CD14-positive monocyte (primary cell): ENCODE results near the gene ELMO1. TPM values are rescaled to one million over a fixed set of nuclear protein-coding genes. Genes with fewer than 3 reads are reported as not detected.
A peak's percentile ranks its signal among the peaks of the same experiment; 100 is the strongest.

Experiments
- DNase-seq, 3 donors: peaks; one replicate each; pipeline ENCODE4 v3.0.0-alpha.2; 2011 to 2022
- H2AFZ ChIP-seq: 2 replicates; pipeline ENCODE4 v1.6.0; 2012; ENCODE audit warnings: mild to moderate bottlenecking, low read depth, low read length, inconsistent platforms; ENCODE audit not compliant: insufficient read depth, poor library complexity, severe bottlenecking
- H3K27ac ChIP-seq, 2 donors: 1 replicate in 1 of 2; 2 replicates in 1 of 2; pipeline ENCODE4 v1.5.1; 2012 to 2013; ENCODE audit warnings: low read length in 2 of 2, control low read depth in 1 of 2, inconsistent platforms in 1 of 2, low read depth in 1 of 2, mild to moderate bottlenecking in 1 of 2
- H3K27me3 ChIP-seq, 2 donors: one replicate each; pipeline versions ENCODE4 v1.6.0 to v1.6.1; 2011 to 2013; ENCODE audit warnings: low read length in 2 of 2; ENCODE audit not compliant: control insufficient read depth in 2 of 2, insufficient read depth in 2 of 2
- H3K36me3 ChIP-seq, 2 donors: replicated peaks in 1 of 2; 1 replicate in 1 of 2; 2 replicates in 1 of 2; pipeline versions ENCODE4 v1.5.1 to v1.6.1; 2012 to 2013; ENCODE audit warnings: low read length in 2 of 2, control low read depth in 1 of 2, inconsistent platforms in 1 of 2, mild to moderate bottlenecking in 1 of 2; ENCODE audit not compliant: insufficient read depth in 2 of 2, control insufficient read depth in 1 of 2
- H3K4me1 ChIP-seq, 2 donors: 1 replicate in 1 of 2; 2 replicates in 1 of 2; pipeline versions ENCODE4 v1.5.1 to v1.6.1; 2012 to 2013; ENCODE audit warnings: low read length in 2 of 2, control low read depth in 1 of 2, inconsistent platforms in 1 of 2, mild to moderate bottlenecking in 1 of 2, moderate library complexity in 1 of 2; ENCODE audit not compliant: insufficient read depth in 2 of 2, control insufficient read depth in 1 of 2
- H3K4me2 ChIP-seq: replicated peaks from 2 replicates; pipeline ENCODE3; 2012; ENCODE audit warnings: low read length, moderate library complexity, mild to moderate bottlenecking; ENCODE audit not compliant: poor library complexity, severe bottlenecking; ENCODE audit errors: extremely low read depth
- H3K4me3 ChIP-seq, 3 experiments: fragments of 200-600 bp in 1 of 3; sonication (generic) in 1 of 3; replicated peaks in 1 of 3; 1 replicate in 2 of 3; 2 replicates in 1 of 3; pipeline ENCODE4 v1.5.1; 2011 to 2013; ENCODE audit warnings: low read length in 3 of 3, mild to moderate bottlenecking in 3 of 3, control low read depth in 2 of 3, low read depth in 2 of 3, inconsistent platforms in 1 of 3, moderate library complexity in 1 of 3
- H3K79me2 ChIP-seq: 2 replicates; pipeline ENCODE4 v1.6.0; 2012; ENCODE audit warnings: mild to moderate bottlenecking, control low read depth, inconsistent platforms, low read length, moderate library complexity; ENCODE audit not compliant: insufficient read depth
- H3K9ac ChIP-seq: 2 replicates; pipeline ENCODE4 v1.6.0; 2017; ENCODE audit warnings: low read length, mild to moderate bottlenecking; ENCODE audit not compliant: insufficient read depth, poor library complexity, severe bottlenecking
- H3K9me3 ChIP-seq, 2 donors: replicated peaks in 1 of 2; 1 replicate in 1 of 2; 2 replicates in 1 of 2; pipeline versions ENCODE4 v1.5.1 to v1.6.1; 2012 to 2013; ENCODE audit warnings: low read length in 2 of 2, control low read depth in 1 of 2; ENCODE audit not compliant: control insufficient read depth in 1 of 2, insufficient read depth in 1 of 2
- H4K20me1 ChIP-seq: 2 replicates; pipeline ENCODE4 v1.6.0; 2012; ENCODE audit warnings: mild to moderate bottlenecking, low read length, control low read depth, moderate library complexity; ENCODE audit not compliant: insufficient read depth
- H3K27ac Mint-ChIP-seq, 7 donors: one replicate each; pipeline ENCODE4 v1.8.0; 2020; ENCODE audit warnings: mild to moderate bottlenecking in 7 of 7, mixed read lengths in 7 of 7, moderate library complexity in 6 of 7, inconsistent platforms in 2 of 7
- H3K27me3 Mint-ChIP-seq, 3 donors: one replicate each; pipeline ENCODE4 v1.8.0; 2021 to 2022; ENCODE audit warnings: low read depth in 3 of 3, mild to moderate bottlenecking in 3 of 3, mixed read lengths in 3 of 3, moderate library complexity in 3 of 3, inconsistent platforms in 1 of 3
- H3K36me3 Mint-ChIP-seq, 2 donors: one replicate each; pipeline ENCODE4 v1.8.0; 2020; ENCODE audit warnings: mixed read lengths in 2 of 2, inconsistent platforms in 1 of 2, mild to moderate bottlenecking in 1 of 2
- H3K4me1 Mint-ChIP-seq: one replicate; pipeline ENCODE4 v1.8.0; 2020; ENCODE audit warnings: mild to moderate bottlenecking, mixed read lengths
- H3K4me3 Mint-ChIP-seq, 2 donors: one replicate each; pipeline ENCODE4 v1.8.0; 2020; ENCODE audit warnings: mild to moderate bottlenecking in 2 of 2, mixed read lengths in 2 of 2, moderate library complexity in 1 of 2
- H3K9me3 Mint-ChIP-seq, 7 donors: one replicate each; pipeline ENCODE4 v1.8.0; 2020 to 2022; ENCODE audit warnings: mixed read lengths in 7 of 7, mild to moderate bottlenecking in 6 of 7, moderate library complexity in 6 of 7, inconsistent platforms in 2 of 7
- WGBS: methylation state at CpG from one replicate; pipeline ENCODE4 v1.1.5; 2013; ENCODE audit warnings: missing lambda C conversion rate; ENCODE audit not compliant: insufficient coverage; 5-methylcytosine and 5-hydroxymethylcytosine counted together
- intact Hi-C, 2 donors: fragments of 100-400 bp; cut with micrococcal nuclease; formaldehyde crosslinking; loops; one replicate each; pipeline versions ENCODE4 v1.15.0 to v1.15.1; 2023
- polyA plus RNA-seq, 3 donors: library from polyadenylated mRNA; depleted of rRNA in 1 of 3; unstranded in 2 of 3; stranded (reverse) in 1 of 3; fragments of 300-500 nt in 2 of 3; fragments of >200 nt in 1 of 3; fragmentation: Illumina TruSeq in 2 of 3; gene quantifications; 1 replicate in 2 of 3; 2 replicates in 1 of 3; pipeline ENCODE4 v1.2.3, GENCODE V29; 2012 to 2021
- TF ChIP-seq, protein P1 (sequence below): fragments of 200-600 bp; IDR thresholded peaks from one replicate; pipeline ENCODE4 v1.8.0; 2022; ENCODE audit warnings: antibody characterized with exemption, mild to moderate bottlenecking

The ELMO1 gene
- polyA plus RNA-seq, 3 donors, result 46.6 to 50.2 (median 46.7) TPM

DNA sequence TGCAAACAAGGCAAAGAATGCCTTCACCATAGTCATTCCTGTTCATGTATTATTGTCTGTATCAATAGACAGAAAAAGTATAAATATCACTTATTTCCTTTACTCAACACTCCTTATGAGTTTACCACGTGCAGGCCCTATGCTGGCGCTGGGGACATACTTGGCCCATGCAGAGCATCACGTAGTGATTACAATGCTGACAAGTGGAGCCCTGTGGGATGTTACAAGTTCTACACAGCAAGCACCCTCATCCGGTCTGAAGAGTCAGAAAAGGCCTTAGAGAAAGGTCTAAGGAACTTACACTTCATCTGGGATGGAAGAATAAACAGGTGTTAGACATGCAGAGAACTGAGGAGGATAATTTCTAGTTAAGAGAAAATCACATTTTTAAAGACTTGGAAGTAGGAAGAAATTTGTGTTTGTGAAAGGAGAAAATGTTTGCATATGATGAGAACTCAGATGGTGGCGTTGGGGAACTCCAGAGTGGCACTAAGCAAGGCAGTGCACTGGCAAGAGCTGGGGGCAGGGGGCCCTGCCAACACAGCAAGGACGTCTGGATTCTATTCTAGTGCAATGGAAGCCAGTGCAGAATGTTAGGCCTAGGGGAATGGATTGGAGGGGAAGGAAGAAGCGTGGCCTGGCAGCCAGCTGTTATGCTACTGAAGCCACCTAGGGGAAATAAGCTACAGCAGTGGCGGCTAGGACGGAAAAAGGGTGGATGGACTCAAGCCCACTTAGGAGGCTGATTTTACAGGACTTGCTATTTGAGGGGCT, 116.2 kb downstream of the ELMO1 start:
- H3K4me1 ChIP-seq, result peaks cover 31 to 34% of the 10 kb centered on the region in 2 donors
- no peak overlapping the region for H3K4me3 Mint-ChIP-seq
- H3K4me3 ChIP-seq, result no peak overlapping the region
- H3K27me3 ChIP-seq, result no peaks in the 10 kb centered on the region
- peak overlapping the region in 1 of 2 donors; percentile 14 for H3K27ac ChIP-seq
- H3K36me3 Mint-ChIP-seq, result peaks cover 17 to 33% of the 10 kb centered on the region in 2 donors
- no peak overlapping the region for H2AFZ ChIP-seq
- peaks cover 0 to 2% (median 1%) of the 10 kb centered on the region in 3 donors for H3K27me3 Mint-ChIP-seq
- H3K4me1 Mint-ChIP-seq, result peaks cover 46% of the 10 kb centered on the region
- H3K27ac Mint-ChIP-seq, result peak overlapping the region in 5 of 7 donors; percentile 15 to 79 (median 22)
- H3K4me2 ChIP-seq, result no peak overlapping the region
- no peak overlapping the region for H3K9ac ChIP-seq
- intact Hi-C loops, result no loop called here
- H3K36me3 ChIP-seq, result peaks cover 2 to 28% of the 10 kb centered on the region in 2 donors
- TF ChIP-seq, protein P1, sequence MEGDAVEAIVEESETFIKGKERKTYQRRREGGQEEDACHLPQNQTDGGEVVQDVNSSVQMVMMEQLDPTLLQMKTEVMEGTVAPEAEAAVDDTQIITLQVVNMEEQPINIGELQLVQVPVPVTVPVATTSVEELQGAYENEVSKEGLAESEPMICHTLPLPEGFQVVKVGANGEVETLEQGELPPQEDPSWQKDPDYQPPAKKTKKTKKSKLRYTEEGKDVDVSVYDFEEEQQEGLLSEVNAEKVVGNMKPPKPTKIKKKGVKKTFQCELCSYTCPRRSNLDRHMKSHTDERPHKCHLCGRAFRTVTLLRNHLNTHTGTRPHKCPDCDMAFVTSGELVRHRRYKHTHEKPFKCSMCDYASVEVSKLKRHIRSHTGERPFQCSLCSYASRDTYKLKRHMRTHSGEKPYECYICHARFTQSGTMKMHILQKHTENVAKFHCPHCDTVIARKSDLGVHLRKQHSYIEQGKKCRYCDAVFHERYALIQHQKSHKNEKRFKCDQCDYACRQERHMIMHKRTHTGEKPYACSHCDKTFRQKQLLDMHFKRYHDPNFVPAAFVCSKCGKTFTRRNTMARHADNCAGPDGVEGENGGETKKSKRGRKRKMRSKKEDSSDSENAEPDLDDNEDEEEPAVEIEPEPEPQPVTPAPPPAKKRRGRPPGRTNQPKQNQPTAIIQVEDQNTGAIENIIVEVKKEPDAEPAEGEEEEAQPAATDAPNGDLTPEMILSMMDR, result no peak
- 58% methylated on average over 8 of the region's 9 CpGs for WGBS
- H3K79me2 ChIP-seq, result peaks cover 81% of the 10 kb centered on the region
- H3K9me3 ChIP-seq, result no peaks in the 10 kb centered on the region
- DNase-seq, result no peak
- H4K20me1 ChIP-seq, result peaks cover 84% of the 10 kb centered on the region
- H3K9me3 Mint-ChIP-seq, result peaks cover 0 to 2% (median 0%) of the 10 kb centered on the region in 7 donors

DNA sequence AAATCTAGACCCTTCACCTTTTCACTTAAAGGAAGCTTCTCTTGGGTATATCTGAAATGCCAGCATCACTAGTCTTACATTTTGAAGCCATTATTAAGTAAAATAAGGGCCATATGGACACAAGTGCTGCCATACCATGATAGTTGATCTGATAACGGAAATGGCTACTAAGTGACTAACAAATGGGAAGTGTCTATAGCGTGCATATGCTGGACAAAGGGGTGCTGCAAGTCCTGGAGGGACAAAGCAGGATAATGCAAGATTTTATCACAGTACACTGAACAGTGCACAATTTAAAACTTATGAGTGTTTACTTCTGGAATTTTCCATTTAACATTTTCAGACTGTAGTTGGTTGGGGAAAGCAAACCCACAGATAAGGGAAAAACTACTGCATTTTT, 117.9 kb downstream of the ELMO1 start:
- Histone ChIP-seq H3K27me3 (no peaks in the 10 kb centered on the region), H3K36me3 (peaks cover 2 to 31% of the 10 kb centered on the region in 2 donors), H3K27ac (no peak overlapping the region), H4K20me1 (peaks cover 94% of the 10 kb centered on the region), H2AFZ (no peak overlapping the region), H3K9me3 (no peaks in the 10 kb centered on the region), H3K4me2 (no peak overlapping the region), H3K4me1 (peaks cover 18 to 21% of the 10 kb centered on the region in 2 donors), H3K4me3 (no peak overlapping the region), H3K9ac (no peak overlapping the region), H3K79me2 (peaks cover 91% of the 10 kb centered on the region)
- TF ChIP-seq, protein P1, result no peak
- 100% methylated on average over 1 of the region's 2 CpGs for WGBS
- peaks cover 0 to 2% (median 0%) of the 10 kb centered on the region in 7 donors for H3K9me3 Mint-ChIP-seq
- no peak overlapping the region for H3K27ac Mint-ChIP-seq
- peaks cover 0 to 1% (median 0%) of the 10 kb centered on the region in 3 donors for H3K27me3 Mint-ChIP-seq
- H3K4me1 Mint-ChIP-seq, result peaks cover 33% of the 10 kb centered on the region
- H3K4me3 Mint-ChIP-seq, result no peak overlapping the region
- H3K36me3 Mint-ChIP-seq, result peaks cover 17 to 37% of the 10 kb centered on the region in 2 donors
- intact Hi-C loops, result no loop called here
- DNase-seq, result no peak
